Measurements from ENCODE around the gene SCN7A.

SCN7A gene

GRCh38 chr2:166487171-166487570 lies 6.9 kb downstream of the SCN7A start:
- no peak for DNase-seq (ENCODE audit: low read depth)
- in situ Hi-C loops (cut with HindIII; ENCODE audit: low sequenced_read_pairs): no loop called here
- H3K4me3 ChIP-seq (ENCODE audit: low read depth, low read length): no peak overlapping the region
- no peak for TF ChIP-seq CTCF (IDR thresholded peaks at IDR 0.05; ENCODE audit: low read depth, low read length, missing control alignments)

- in situ Hi-C loops (cut with HindIII; ENCODE audit: low sequenced_read_pairs): no loop called here
- H3K4me3 ChIP-seq (ENCODE audit: low read depth, low read length): no peak overlapping the region
- TF ChIP-seq CTCF (IDR thresholded peaks at IDR 0.05; ENCODE audit: low read depth, low read length, missing control alignments): no peak
- no peak for DNase-seq (ENCODE audit: low read depth)
Observed at GRCh38 chr2:166485558-166486178, 8.4 kb downstream of the SCN7A start.

GRCh38 chr2:166472332-166472731 lies 21.7 kb downstream of the SCN7A start:
- TF ChIP-seq CTCF (IDR thresholded peaks at IDR 0.05; ENCODE audit: low read depth, low read length, missing control alignments): no peak
- in situ Hi-C loops (cut with HindIII; ENCODE audit: low sequenced_read_pairs): no loop called here
- no peak for DNase-seq (ENCODE audit: low read depth)
- H3K4me3 ChIP-seq (ENCODE audit: low read depth, low read length): no peak overlapping the region

- DNase-seq (ENCODE audit: low read depth): no peak
- in situ Hi-C loops (cut with HindIII; ENCODE audit: low sequenced_read_pairs): no loop called here
- no peak for TF ChIP-seq CTCF (IDR thresholded peaks at IDR 0.05; ENCODE audit: low read depth, low read length, missing control alignments)
- no peak overlapping the region for H3K4me3 ChIP-seq (ENCODE audit: low read depth, low read length)
Observed at GRCh38 chr2:166468124-166469024, 25.7 kb downstream of the SCN7A start.

GRCh38 chr2:166464187-166464586 lies 29.9 kb downstream of the SCN7A start:
- TF ChIP-seq CTCF (IDR thresholded peaks at IDR 0.05; ENCODE audit: low read depth, low read length, missing control alignments): no peak
- no peak overlapping the region for H3K4me3 ChIP-seq (ENCODE audit: low read depth, low read length)
- in situ Hi-C loops (cut with HindIII; ENCODE audit: low sequenced_read_pairs): no loop called here
- no peak for DNase-seq (ENCODE audit: low read depth)

GRCh38 chr2:166463640-166464039 lies 30.4 kb downstream of the SCN7A start:
- in situ Hi-C loops (cut with HindIII; ENCODE audit: low sequenced_read_pairs): no loop called here
- TF ChIP-seq CTCF (IDR thresholded peaks at IDR 0.05; ENCODE audit: low read depth, low read length, missing control alignments): no peak
- no peak for DNase-seq (ENCODE audit: low read depth)
- H3K4me3 ChIP-seq (ENCODE audit: low read depth, low read length): no peak overlapping the region
